GM12872 (cell line): Measurements from ENCODE around the gene MYO1D.

Experiments used
- CTCF ChIP-seq: IDR thresholded peaks from 3 replicates; pipeline ENCODE4 v1.5.1; 2011; ENCODE audit warnings: low read depth, mild to moderate bottlenecking, low read length, moderate library complexity; ENCODE audit not compliant: insufficient read depth

Gene MYO1D

GRCh38 chr17:32876417-32877163, at the start of gene MYO1D:
MYO1D (minus strand) TSS chr17:32877124; CDS start chr17:32876872, 252 bp downstream.
- peak; percentile 69 for TF ChIP-seq CTCF

GRCh38 chr17:32926183-32926582, 49.3 kb upstream of the MYO1D start:
- TF ChIP-seq CTCF, result no peak

GRCh38 chr17:32921017-32921416, 44.1 kb upstream of the MYO1D start:
- TF ChIP-seq CTCF, result no peak

- no peak for TF ChIP-seq CTCF
Measured at GRCh38 chr17:32920293-32920692, 43.4 kb upstream of the MYO1D start.

- no peak for TF ChIP-seq CTCF
Measured at GRCh38 chr17:32917842-32918241, 40.9 kb upstream of the MYO1D start.

GRCh38 chr17:32917081-32917480, 40.2 kb upstream of the MYO1D start:
- TF ChIP-seq CTCF, result no peak

- TF ChIP-seq CTCF, result no peak
Measured at GRCh38 chr17:32916134-32916533, 39.2 kb upstream of the MYO1D start.
